ENCODE results near the gene SKIDA1.

SKIDA1 gene

GRCh38 chr10:21528236-21529031 is 3.0 kb upstream of the SKIDA1 start:
- DNase-seq: no peak

- no peak for DNase-seq
Observed at GRCh38 chr10:21527598-21528235, 2.2 kb upstream of the SKIDA1 start.

- no peak for DNase-seq
Observed at GRCh38 chr10:21526860-21527597, 1.5 kb upstream of the SKIDA1 start.

- DNase-seq: peak; percentile 41
Observed at GRCh38 chr10:21526188-21526859, 842 bp upstream of the SKIDA1 start.

GRCh38 chr10:21524526-21525366 is 736 bp downstream of the SKIDA1 start:
- DNase-seq: no peak

- no peak for DNase-seq
Observed at GRCh38 chr10:21524131-21524525, 1.4 kb downstream of the SKIDA1 start.

GRCh38 chr10:21523557-21524008 is 1.9 kb downstream of the SKIDA1 start:
- DNase-seq: no peak

- DNase-seq: no peak
Observed at GRCh38 chr10:21522631-21523406, 2.7 kb downstream of the SKIDA1 start.

GRCh38 chr10:21521751-21522533 is 3.5 kb downstream of the SKIDA1 start:
- DNase-seq: no peak

GRCh38 chr10:21520949-21521348 is 4.5 kb downstream of the SKIDA1 start:
- DNase-seq: no peak

- DNase-seq: no peak
Observed at GRCh38 chr10:21520509-21520908, 5.0 kb downstream of the SKIDA1 start.

GRCh38 chr10:21519941-21520436 is 5.5 kb downstream of the SKIDA1 start:
- no peak for DNase-seq

- DNase-seq: no peak
Observed at GRCh38 chr10:21519397-21519933, 6.0 kb downstream of the SKIDA1 start.

GRCh38 chr10:21518641-21519396 is 6.7 kb downstream of the SKIDA1 start:
- DNase-seq: no peak

- peak; percentile 70 for DNase-seq
Observed at GRCh38 chr10:21518149-21518640, 7.3 kb downstream of the SKIDA1 start.

- DNase-seq: no peak
Observed at GRCh38 chr10:21517134-21518031, 8.1 kb downstream of the SKIDA1 start.

- no peak for DNase-seq
Observed at GRCh38 chr10:21516242-21517131, 9.0 kb downstream of the SKIDA1 start.
